ENCODE results near the gene TNS1.
"Not testable (repeated sequence)": the region's sequence is repeated elsewhere in the genome, so short reads cannot be mapped to it uniquely, and the experiment has no call there.

Gene TNS1

DNA sequence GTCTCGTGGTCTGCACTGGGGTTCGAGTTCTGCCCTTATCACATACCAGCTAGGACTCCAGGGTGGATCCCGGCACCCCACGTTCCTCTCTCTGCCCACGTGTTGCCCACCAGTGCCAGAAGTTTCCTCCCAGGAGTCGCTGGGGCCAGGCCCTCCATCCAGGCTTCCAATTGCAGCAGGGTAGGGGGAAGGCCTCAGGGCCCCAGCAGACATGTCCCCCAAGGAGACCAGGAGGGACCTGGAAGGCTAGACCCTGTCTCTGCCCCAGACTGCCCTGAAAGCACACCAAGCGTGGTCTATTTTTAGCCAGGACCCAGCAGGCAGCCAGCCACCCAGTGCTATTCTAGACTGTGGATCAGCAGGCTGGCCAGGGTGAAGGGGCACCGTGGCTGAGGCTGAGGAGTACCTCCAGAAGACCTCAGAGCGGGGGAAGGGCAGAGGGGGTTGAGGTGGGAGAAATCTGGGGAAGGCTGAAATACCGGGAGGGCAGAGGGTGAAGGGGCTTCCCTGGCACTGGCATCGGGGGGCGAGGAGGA, 18.8 kb upstream of the TNS1 start:
- Histone ChIP-seq H3K27me3 (ENCODE audit: control insufficient read depth in 1 of 2, insufficient read depth in 2 of 2, low read length in 2 of 2) (no peaks in the 10 kb centered on the region), H3K4me3 (ENCODE audit: low read depth in 1 of 2, low read length in 2 of 2) (no peak overlapping the region), H3K9ac (ENCODE audit: low read length) (no peak overlapping the region), H3K36me3 (ENCODE audit: insufficient read depth, low read length) (no peaks in the 10 kb centered on the region), H3K9me3 (ENCODE audit: low read length) (no peaks in the 10 kb centered on the region), H3K4me1 (ENCODE audit: insufficient read depth, low read length) (peaks cover 16% of the 10 kb centered on the region), H3K27ac (ENCODE audit: low read depth, low read length) (no peak overlapping the region)

DNA sequence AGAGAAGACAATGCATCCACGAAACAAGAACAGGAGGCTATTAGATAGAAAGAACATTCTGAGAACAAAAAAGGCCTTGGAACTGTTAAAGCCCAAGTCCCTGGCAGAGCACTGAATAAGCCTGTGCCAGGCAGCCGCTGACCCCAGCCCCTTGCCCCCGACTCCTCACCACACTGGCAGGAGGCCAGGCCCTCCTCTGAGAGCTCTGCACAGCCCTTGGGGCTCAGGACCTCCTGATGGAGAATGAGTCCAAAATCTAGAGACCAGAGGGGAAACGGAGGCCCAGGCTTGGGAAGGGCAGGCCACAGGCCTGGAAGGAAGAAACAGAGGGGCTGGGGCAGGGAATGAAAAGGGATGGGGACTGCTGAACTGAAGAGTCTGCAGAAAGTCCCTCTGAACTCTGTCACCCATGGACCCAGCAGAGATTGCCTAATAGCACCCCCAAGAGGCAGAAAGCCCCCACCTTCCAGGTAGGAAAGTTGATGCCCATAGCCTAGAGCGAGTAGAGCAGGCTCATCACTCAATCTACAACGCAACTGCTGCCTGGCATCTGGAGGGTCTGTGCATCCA, 18.3 kb upstream of the TNS1 start:
- Histone ChIP-seq H3K36me3 (ENCODE audit: insufficient read depth, low read length) (no peaks in the 10 kb centered on the region), H3K9ac (ENCODE audit: low read length) (no peak overlapping the region), H3K4me1 (ENCODE audit: insufficient read depth, low read length) (peaks cover 16% of the 10 kb centered on the region), H3K4me3 (ENCODE audit: low read depth in 1 of 2, low read length in 2 of 2) (no peak overlapping the region), H3K27ac (ENCODE audit: low read depth, low read length) (no peak overlapping the region), H3K27me3 (ENCODE audit: control insufficient read depth in 1 of 2, insufficient read depth in 2 of 2, low read length in 2 of 2) (no peaks in the 10 kb centered on the region), H3K9me3 (ENCODE audit: low read length) (no peaks in the 10 kb centered on the region)

DNA sequence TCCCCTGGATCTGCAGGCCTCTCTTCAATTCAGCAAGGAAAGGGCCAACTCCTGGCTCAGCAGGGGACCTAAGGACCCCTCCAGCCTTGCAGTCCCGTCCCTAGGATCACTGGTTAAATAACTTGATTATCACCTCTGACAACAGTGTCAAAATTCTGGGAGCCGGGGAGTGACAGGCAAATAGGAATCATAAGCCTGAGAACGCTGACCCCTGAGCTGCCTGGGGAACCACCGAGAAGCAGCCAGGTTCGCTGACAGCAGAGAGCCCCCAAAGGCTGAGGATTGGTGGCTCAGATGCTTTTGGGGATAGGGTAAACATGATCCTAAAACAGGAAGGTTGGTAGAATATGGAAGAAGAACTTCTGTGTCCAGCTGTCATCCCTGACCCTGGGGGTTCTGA, 17.5 kb upstream of the TNS1 start:
- no peak overlapping the region for H3K9ac ChIP-seq (ENCODE audit: low read length)
- no peak overlapping the region for H3K4me3 ChIP-seq (ENCODE audit: low read depth in 1 of 2, low read length in 2 of 2)
- H3K27me3 ChIP-seq (ENCODE audit: control insufficient read depth in 1 of 2, insufficient read depth in 2 of 2, low read length in 2 of 2) = no peaks in the 10 kb centered on the region
- no peak overlapping the region for H3K27ac ChIP-seq (ENCODE audit: low read depth, low read length)
- H3K9me3 ChIP-seq (ENCODE audit: low read length) = no peaks in the 10 kb centered on the region
- H3K4me1 ChIP-seq (ENCODE audit: insufficient read depth, low read length) = peaks cover 16% of the 10 kb centered on the region
- H3K36me3 ChIP-seq (ENCODE audit: insufficient read depth, low read length) = no peaks in the 10 kb centered on the region

DNA sequence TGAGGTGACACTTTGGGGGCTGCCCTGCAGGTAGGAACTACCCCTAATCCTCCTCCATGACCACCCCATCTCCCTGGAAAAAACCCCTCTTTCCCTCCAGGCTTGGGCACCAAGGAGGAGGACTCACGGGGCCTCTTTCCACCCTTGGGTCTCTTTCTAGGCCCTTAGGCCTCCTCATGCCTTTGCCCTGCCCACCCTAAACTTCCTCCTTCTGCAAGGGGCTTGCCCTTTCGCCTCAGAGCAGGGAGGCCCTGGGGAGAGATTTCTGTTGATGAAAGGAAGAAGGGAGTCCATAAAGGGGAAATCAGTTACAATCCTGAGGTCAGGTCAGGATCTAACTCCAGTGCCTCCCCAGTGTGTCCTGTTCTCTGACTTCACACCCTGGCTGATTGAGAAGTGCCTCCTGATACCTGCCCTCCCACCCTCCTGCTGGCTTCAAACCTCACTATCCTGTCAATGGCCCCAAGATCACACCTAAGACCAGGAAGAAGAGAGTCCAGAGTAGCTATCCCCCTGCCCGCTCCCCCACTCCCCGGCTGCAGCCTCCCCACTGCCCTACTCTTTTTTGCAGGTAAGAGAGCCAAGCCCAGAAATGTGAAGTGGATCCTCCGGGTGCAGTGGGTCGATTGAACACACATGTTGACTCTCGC, 16.7 kb upstream of the TNS1 start:
- Histone ChIP-seq H3K9me3 (ENCODE audit: low read length) (no peaks in the 10 kb centered on the region), H3K4me3 (ENCODE audit: low read depth in 1 of 2, low read length in 2 of 2) (no peak overlapping the region), H3K27ac (ENCODE audit: low read depth, low read length) (no peak overlapping the region), H3K4me1 (ENCODE audit: insufficient read depth, low read length) (peaks cover 16% of the 10 kb centered on the region), H3K9ac (ENCODE audit: low read length) (no peak overlapping the region), H3K27me3 (ENCODE audit: control insufficient read depth in 1 of 2, insufficient read depth in 2 of 2, low read length in 2 of 2) (no peaks in the 10 kb centered on the region), H3K36me3 (ENCODE audit: insufficient read depth, low read length) (no peaks in the 10 kb centered on the region)

DNA sequence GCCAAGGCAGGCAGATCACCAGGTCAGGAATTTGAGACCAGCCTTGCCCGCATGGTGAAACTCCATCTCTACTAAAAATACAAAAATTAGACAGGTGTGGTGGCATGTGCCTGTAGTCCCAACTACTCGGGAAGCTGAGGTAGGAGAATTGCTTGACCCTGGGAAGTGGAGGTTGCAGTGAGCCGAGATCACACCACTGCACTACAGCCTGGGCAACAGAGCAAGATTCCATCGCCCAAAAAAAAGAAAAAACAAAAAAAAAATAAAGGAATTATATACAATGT, 16.0 kb upstream of the TNS1 start:
- H3K9me3 ChIP-seq (ENCODE audit: low read length); H3K4me3 ChIP-seq (ENCODE audit: low read depth in 1 of 2, low read length in 2 of 2); H3K36me3 ChIP-seq (ENCODE audit: insufficient read depth, low read length); H3K27ac ChIP-seq (ENCODE audit: low read depth, low read length); H3K9ac ChIP-seq (ENCODE audit: low read length); H3K27me3 ChIP-seq (ENCODE audit: control insufficient read depth in 1 of 2, insufficient read depth in 2 of 2, low read length in 2 of 2): not testable (repeated sequence)
- peaks cover 16% of the 10 kb centered on the region for H3K4me1 ChIP-seq (ENCODE audit: insufficient read depth, low read length)

DNA sequence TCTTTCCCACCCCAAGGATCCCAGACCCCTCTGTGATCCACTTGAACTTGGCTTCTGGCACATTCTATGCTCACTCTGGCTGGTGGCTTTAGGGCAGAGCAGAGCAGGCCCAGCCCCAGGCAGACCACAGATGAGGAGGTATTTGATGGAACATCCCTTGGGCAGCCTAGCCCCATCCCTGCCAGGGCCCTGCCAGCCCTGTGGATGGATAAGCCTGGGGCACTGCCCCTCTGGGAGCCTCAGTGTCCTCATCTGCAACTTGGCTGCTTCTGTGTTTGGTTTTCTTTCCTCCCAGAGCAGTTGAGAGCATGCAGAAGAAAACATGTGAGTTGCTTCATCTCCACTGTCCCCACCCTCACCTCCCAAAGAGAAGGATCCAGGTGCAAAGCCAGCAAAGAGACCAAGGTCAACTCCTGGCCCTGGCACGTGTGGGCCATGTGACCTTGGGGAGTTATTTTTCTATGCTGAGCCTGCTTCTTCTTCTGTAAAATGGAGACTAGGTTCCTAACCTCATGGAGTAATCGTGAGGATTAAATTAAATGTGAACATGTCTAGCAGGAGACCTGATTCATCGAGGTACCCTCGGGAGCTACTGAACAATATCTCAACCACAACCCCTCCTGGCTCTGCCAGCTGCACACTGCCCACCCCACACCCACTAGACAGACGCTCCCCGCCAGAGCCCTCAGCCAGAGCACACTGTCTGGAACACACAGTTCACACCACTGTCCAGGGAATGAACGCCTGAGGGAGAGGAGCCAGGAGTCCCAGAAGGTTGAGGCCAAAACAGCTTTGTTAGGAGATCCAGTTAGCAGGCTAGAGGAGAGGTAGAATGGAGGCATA, 14.6 kb upstream of the TNS1 start:
- Histone ChIP-seq H3K9ac (ENCODE audit: low read length) (no peak overlapping the region), H3K4me3 (ENCODE audit: low read depth in 1 of 2, low read length in 2 of 2) (no peak overlapping the region), H3K4me1 (ENCODE audit: insufficient read depth, low read length) (peaks cover 16% of the 10 kb centered on the region), H3K36me3 (ENCODE audit: insufficient read depth, low read length) (no peaks in the 10 kb centered on the region), H3K27me3 (ENCODE audit: control insufficient read depth in 1 of 2, insufficient read depth in 2 of 2, low read length in 2 of 2) (peaks cover 0 to 6% of the 10 kb centered on the region in 2 donors), H3K9me3 (ENCODE audit: low read length) (no peaks in the 10 kb centered on the region), H3K27ac (ENCODE audit: low read depth, low read length) (no peak overlapping the region)

DNA sequence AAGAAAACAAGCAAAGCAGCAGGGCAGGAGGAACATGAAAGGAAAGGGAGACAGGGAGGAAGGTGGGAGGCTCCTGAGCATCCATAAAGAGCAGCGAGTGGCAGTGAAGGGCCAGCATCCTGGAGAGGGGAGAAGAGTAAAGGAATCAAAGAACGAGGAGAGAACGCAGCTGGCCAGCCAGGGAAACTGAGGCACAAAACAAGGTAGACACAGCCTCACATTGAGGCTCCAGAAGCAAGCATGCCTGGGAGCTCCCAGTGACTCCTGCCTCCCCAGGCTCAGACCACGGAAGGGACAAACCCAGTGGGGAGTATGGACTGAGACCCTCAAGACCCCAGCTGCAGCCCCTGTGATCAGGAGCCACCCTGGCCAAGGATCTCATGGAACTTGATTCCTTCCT, 14.0 kb upstream of the TNS1 start:
- H3K27me3 ChIP-seq (ENCODE audit: control insufficient read depth in 1 of 2, insufficient read depth in 2 of 2, low read length in 2 of 2) = peaks cover 0 to 6% of the 10 kb centered on the region in 2 donors
- no peaks in the 10 kb centered on the region for H3K9me3 ChIP-seq (ENCODE audit: low read length)
- no peak overlapping the region for H3K4me3 ChIP-seq (ENCODE audit: low read depth in 1 of 2, low read length in 2 of 2)
- peaks cover 16% of the 10 kb centered on the region for H3K4me1 ChIP-seq (ENCODE audit: insufficient read depth, low read length)
- no peak overlapping the region for H3K9ac ChIP-seq (ENCODE audit: low read length)
- H3K27ac ChIP-seq (ENCODE audit: low read depth, low read length) = no peak overlapping the region
- H3K36me3 ChIP-seq (ENCODE audit: insufficient read depth, low read length) = no peaks in the 10 kb centered on the region

DNA sequence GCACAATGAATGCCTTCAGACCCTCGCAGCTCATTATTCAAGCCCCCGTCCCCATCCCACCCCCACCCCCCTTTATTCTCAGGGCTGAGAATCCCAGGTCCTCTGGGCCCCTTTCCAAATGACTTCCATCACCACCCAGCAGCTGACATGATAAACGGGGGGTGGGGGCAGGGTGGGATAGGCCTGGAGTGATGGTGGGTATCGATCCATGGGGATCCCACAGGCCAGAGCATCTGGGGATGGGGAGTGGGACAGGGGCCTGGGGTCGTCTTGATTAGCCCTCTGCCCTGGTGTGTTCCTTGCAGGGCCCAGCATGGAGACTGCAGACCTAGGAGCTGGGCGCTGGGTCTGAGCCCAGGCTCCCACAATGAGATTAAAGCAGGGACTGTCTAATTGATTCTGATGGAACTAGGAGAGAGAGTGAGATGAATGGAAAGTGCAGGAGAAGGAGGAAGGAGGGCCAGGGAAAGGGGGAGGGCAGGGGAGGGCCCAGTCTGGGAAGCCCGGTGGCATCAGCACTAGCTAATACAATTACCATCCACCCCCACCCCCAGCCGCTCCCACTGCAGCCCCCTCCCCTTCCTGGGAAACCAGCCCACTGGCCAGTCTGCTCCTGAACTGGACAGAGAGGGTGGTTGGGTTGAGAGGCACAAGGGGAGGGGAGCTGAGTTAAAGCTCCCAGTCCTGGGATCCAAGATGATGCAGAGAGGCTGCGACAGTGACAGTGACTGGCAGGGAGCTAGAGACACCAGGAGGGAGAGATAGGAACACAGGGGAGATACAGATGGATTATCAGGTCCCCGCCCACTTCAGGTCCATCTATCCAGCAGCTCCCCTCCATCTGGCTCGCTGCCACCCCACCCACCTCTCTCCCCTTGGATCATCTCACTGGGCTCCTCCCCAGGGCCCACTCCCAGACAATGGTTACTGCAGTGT, 13.1 kb upstream of the TNS1 start:
- H3K27me3 ChIP-seq (ENCODE audit: control insufficient read depth in 1 of 2, insufficient read depth in 2 of 2, low read length in 2 of 2) = peaks cover 0 to 14% of the 10 kb centered on the region in 2 donors
- H3K4me3 ChIP-seq (ENCODE audit: low read depth in 1 of 2, low read length in 2 of 2) = no peak overlapping the region
- H3K27ac ChIP-seq (ENCODE audit: low read depth, low read length) = no peak overlapping the region
- no peak overlapping the region for H3K9ac ChIP-seq (ENCODE audit: low read length)
- H3K36me3 ChIP-seq (ENCODE audit: insufficient read depth, low read length) = no peaks in the 10 kb centered on the region
- H3K9me3 ChIP-seq (ENCODE audit: low read length) = no peaks in the 10 kb centered on the region
- H3K4me1 ChIP-seq (ENCODE audit: insufficient read depth, low read length) = peaks cover 21% of the 10 kb centered on the region

DNA sequence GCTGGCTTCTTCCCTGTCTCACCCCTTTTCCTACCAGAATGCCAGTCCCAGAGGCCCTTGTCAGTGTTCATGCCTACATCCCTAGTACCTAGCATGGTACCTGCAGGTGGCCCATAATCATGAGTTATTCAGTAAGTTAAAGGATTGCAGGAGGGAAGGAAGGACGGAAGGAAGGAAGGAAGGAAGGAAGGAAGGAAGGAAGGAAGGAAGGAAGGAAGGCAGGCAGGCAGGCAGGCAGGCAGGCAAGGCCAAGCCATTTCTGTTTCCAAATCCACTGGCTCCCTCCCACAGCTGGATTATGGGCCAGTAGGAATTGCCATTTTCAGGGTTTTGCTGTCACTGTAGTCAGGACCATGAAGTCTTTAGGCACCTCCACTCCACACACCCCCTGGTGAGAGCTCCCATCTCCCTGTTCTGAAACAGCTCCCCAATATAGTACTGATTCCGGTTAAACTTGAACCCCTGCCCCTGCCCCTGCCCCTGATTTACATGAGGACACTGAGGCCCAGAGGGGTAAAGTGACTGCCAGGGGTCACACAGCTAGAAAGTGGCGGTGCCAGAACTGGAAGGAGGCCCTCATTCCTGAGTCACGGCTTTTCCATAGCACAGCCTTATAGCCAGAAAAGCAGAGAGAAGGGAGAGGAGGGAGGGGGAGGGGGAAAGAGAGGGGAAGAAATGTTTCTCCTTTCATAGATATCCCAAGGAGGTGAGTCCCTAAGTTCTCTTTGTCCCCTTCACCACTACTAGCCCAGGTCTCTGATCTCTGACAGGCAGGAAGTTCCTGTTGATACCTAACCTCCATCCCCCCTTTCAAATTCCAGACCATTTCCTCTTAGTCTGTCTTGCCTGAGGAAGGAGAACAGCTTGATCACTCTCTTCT, 12.2 kb upstream of the TNS1 start:
- H3K9me3 ChIP-seq (ENCODE audit: low read length) = no peaks in the 10 kb centered on the region
- peaks cover 24% of the 10 kb centered on the region for H3K4me1 ChIP-seq (ENCODE audit: insufficient read depth, low read length)
- no peaks in the 10 kb centered on the region for H3K36me3 ChIP-seq (ENCODE audit: insufficient read depth, low read length)
- no peak overlapping the region for H3K27ac ChIP-seq (ENCODE audit: low read depth, low read length)
- H3K27me3 ChIP-seq (ENCODE audit: control insufficient read depth in 1 of 2, insufficient read depth in 2 of 2, low read length in 2 of 2) = peaks cover 0 to 23% of the 10 kb centered on the region in 2 donors
- H3K4me3 ChIP-seq (ENCODE audit: low read depth in 1 of 2, low read length in 2 of 2) = no peak overlapping the region
- H3K9ac ChIP-seq (ENCODE audit: low read length) = no peak overlapping the region

DNA sequence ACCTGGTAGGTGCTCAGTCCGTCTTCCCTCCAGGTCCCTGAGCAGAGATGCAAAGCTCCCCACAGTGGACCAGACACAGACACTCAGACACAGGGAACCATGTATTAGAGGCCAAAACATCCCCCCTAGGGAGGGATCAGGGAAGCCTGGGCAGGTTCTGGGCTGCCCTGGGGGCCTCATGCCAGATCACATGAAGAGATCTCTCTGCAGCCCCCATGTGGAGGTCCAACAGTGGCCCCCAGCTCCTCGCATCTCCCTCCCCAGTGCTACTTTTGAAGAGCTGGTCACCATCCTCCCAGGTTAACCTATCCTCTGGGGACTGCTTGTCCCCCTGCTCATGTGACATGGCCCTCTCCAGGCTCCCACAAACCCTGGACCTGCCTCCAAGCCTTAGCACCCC, 10.5 kb upstream of the TNS1 start:
- H3K27ac ChIP-seq (ENCODE audit: low read depth, low read length) = no peak overlapping the region
- H3K4me1 ChIP-seq (ENCODE audit: insufficient read depth, low read length) = peaks cover 38% of the 10 kb centered on the region
- H3K9me3 ChIP-seq (ENCODE audit: low read length) = no peaks in the 10 kb centered on the region
- H3K36me3 ChIP-seq (ENCODE audit: insufficient read depth, low read length) = no peaks in the 10 kb centered on the region
- H3K9ac ChIP-seq (ENCODE audit: low read length) = no peak overlapping the region
- H3K4me3 ChIP-seq (ENCODE audit: low read depth in 1 of 2, low read length in 2 of 2) = no peak overlapping the region
- H3K27me3 ChIP-seq (ENCODE audit: control insufficient read depth in 1 of 2, insufficient read depth in 2 of 2, low read length in 2 of 2) = peaks cover 10 to 40% of the 10 kb centered on the region in 2 donors
